ENCODE measurements around the gene ADGRF1. TPM values are rescaled to one million over a fixed set of nuclear protein-coding genes. Genes with fewer than 3 reads are reported as not detected.

ADGRF1 gene
- total RNA-seq, 1 experiment from 2014 or later = 256 TPM

GRCh38 chr6:47043286-47043685 lies 1.2 kb upstream of the ADGRF1 start:
- peaks cover 57% of the 10 kb centered on the region for H3K4me1 Mint-ChIP-seq (ENCODE audit: low read depth, unreplicated experiment)
- no TSS peak for BruUV-seq (replicated peaks)
- TF ChIP-seq CTCF (IDR thresholded peaks at IDR 0.05; ENCODE audit: unreplicated experiment) = no peak
- no peaks in the 10 kb centered on the region for H3K9me3 Mint-ChIP-seq (ENCODE audit: low read depth, unreplicated experiment)
- peaks cover 52% of the 10 kb centered on the region for H3K36me3 Mint-ChIP-seq (ENCODE audit: insufficient read depth, unreplicated experiment)
- CTCF ChIA-PET = interaction anchor here (1.0 to 2.1 kb wide), 4 partner anchors 23 to 199 kb away, joined by 3 to 5 read pairs (median 3); no protein-coding TSS in a partner anchor
- intact Hi-C loops (cut with micrococcal nuclease; ENCODE audit: unreplicated experiment) = loop anchor here (5.0 kb wide), 2 partner anchors 116 to 364 kb away; no protein-coding TSS in a partner anchor
- no peak for DNase-seq
- H3K27me3 Mint-ChIP-seq (ENCODE audit: unreplicated experiment) = no peaks in the 10 kb centered on the region
- H3K4me3 Mint-ChIP-seq (ENCODE audit: low read depth, unreplicated experiment) = no peak overlapping the region
- H3K27ac Mint-ChIP-seq (ENCODE audit: unreplicated experiment) = peak overlapping the region; percentile 81

GRCh38 chr6:47041741-47042140 lies 391 bp downstream of the ADGRF1 start:
- DNase-seq = no peak
- CTCF ChIA-PET = interaction anchor here (0.8 to 2.1 kb wide), 3 partner anchors 51 to 436 kb away, joined by 3 to 5 read pairs (median 3); partner anchors contain the start of gene CD2AP
- intact Hi-C loops (cut with micrococcal nuclease; ENCODE audit: unreplicated experiment) = loop anchor here (5.0 kb wide), 2 partner anchors 114 to 366 kb away; no protein-coding TSS in a partner anchor
- TSS peak; percentile 63 for BruUV-seq (replicated peaks)
- H3K4me1 Mint-ChIP-seq (ENCODE audit: low read depth, unreplicated experiment) = peaks cover 58% of the 10 kb centered on the region
- H3K9me3 Mint-ChIP-seq (ENCODE audit: low read depth, unreplicated experiment) = no peaks in the 10 kb centered on the region
- no peaks in the 10 kb centered on the region for H3K27me3 Mint-ChIP-seq (ENCODE audit: unreplicated experiment)
- peak overlapping the region; percentile 78 for H3K27ac Mint-ChIP-seq (ENCODE audit: unreplicated experiment)
- no peak for TF ChIP-seq CTCF (IDR thresholded peaks at IDR 0.05; ENCODE audit: unreplicated experiment)
- peak overlapping the region; percentile 80 for H3K4me3 Mint-ChIP-seq (ENCODE audit: low read depth, unreplicated experiment)
- peaks cover 67% of the 10 kb centered on the region for H3K36me3 Mint-ChIP-seq (ENCODE audit: insufficient read depth, unreplicated experiment)

- H3K4me1 Mint-ChIP-seq (ENCODE audit: low read depth, unreplicated experiment) = peaks cover 64% of the 10 kb centered on the region
- peak; percentile 76 for DNase-seq
- H3K27ac Mint-ChIP-seq (ENCODE audit: unreplicated experiment) = peak overlapping the region; percentile 29
- intact Hi-C loops (cut with micrococcal nuclease; ENCODE audit: unreplicated experiment) = no loop called here
- no peak for TF ChIP-seq CTCF (IDR thresholded peaks at IDR 0.05; ENCODE audit: unreplicated experiment)
- H3K36me3 Mint-ChIP-seq (ENCODE audit: insufficient read depth, unreplicated experiment) = peaks cover 90% of the 10 kb centered on the region
- peak overlapping the region; percentile 61 for H3K4me3 Mint-ChIP-seq (ENCODE audit: low read depth, unreplicated experiment)
- CTCF ChIA-PET = interaction anchor here (1.0 to 1.9 kb wide), 3 partner anchors 10 to 270 kb away, joined by 3 to 10 read pairs (median 6); no protein-coding TSS in a partner anchor
- no peaks in the 10 kb centered on the region for H3K27me3 Mint-ChIP-seq (ENCODE audit: unreplicated experiment)
- no TSS peak for BruUV-seq (replicated peaks)
- H3K9me3 Mint-ChIP-seq (ENCODE audit: low read depth, unreplicated experiment) = no peaks in the 10 kb centered on the region
Observed at GRCh38 chr6:47034926-47035325, 7.2 kb downstream of the ADGRF1 start.

- no TSS peak for BruUV-seq (replicated peaks)
- DNase-seq = no peak
- intact Hi-C loops (cut with micrococcal nuclease; ENCODE audit: unreplicated experiment) = no loop called here
- Mint-ChIP-seq H3K4me1 (ENCODE audit: low read depth, unreplicated experiment) (peaks cover 64% of the 10 kb centered on the region), H3K9me3 (ENCODE audit: low read depth, unreplicated experiment) (no peaks in the 10 kb centered on the region), H3K27ac (ENCODE audit: unreplicated experiment) (peak overlapping the region; percentile 29), H3K27me3 (ENCODE audit: unreplicated experiment) (no peaks in the 10 kb centered on the region), H3K36me3 (ENCODE audit: insufficient read depth, unreplicated experiment) (peaks cover 88% of the 10 kb centered on the region), H3K4me3 (ENCODE audit: low read depth, unreplicated experiment) (peak overlapping the region; percentile 61)
- CTCF ChIA-PET = interaction anchor here (1.0 to 1.9 kb wide), 3 partner anchors 10 to 270 kb away, joined by 3 to 10 read pairs (median 6); no protein-coding TSS in a partner anchor
- no peak for TF ChIP-seq CTCF (IDR thresholded peaks at IDR 0.05; ENCODE audit: unreplicated experiment)
Observed at GRCh38 chr6:47034421-47034820, 7.7 kb downstream of the ADGRF1 start.
